HG02642 (cell line): ENCODE results near the gene HS6ST2.
"Not testable (repeated sequence)": the region's sequence is repeated elsewhere in the genome, so short reads cannot be mapped to it uniquely, and the experiment has no call there.

Source experiments
- ATAC-seq: cut with Tn5 transposase; IDR thresholded peaks from one replicate; pipeline ENCODE4 v1.9.1; 2021; ENCODE audit warnings: mild to moderate bottlenecking; ENCODE audit not compliant: unreplicated experiment, poor library complexity

Gene HS6ST2

DNA sequence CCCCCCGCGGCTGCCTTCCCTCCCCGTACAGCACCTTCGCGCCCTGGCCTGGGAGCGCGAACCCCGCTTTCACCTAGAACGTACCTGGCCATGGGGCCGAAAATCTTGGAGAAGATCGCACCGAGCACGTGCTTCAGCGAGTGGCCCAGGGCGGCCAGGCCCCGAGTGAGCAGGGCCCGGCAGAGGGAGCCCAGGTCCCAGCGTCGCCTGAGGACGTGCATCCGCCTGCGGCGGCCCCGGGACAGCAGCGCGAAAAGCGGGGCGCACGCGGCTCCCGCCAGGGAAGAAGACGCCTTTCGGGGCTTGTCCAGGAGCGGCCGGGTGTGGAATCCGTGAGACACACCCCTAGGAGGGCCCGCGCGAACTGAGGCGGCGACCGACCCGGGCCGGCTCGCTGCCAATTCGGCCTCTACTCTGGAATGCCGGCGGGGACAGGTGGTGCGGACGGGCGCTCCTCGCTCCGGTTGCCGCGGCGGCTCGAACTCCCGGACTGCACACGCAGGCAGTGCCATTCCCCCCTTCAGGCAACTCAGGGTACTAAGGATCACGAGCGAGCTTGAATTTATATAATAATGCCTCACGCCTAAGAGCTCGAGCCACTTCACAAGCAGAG is at the start of gene HS6ST2:
Gene HS6ST2, minus strand, starts transcription at position 539 of the 613 bp plus-strand sequence.
- ATAC-seq, result no peak

DNA sequence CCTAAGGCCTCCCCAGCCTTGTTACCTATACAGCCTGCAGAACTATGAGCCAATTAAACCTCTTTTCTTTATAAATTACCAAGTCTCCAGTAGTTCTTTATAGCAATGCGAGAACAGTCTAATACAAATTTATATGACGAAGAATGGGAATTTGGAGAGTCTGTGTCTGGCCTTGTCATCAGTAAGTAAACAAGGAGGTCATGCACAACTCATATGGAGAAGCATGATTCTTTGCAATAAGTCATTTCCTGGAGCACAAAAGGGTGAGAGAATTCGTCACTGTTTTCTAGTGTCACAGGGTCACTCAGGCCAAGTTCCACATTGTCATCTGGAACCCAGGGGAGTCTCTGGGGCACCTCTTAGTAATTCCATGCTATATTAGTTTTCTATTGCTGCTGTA is 49.0 kb upstream of the HS6ST2 start:
- no peak for ATAC-seq

DNA sequence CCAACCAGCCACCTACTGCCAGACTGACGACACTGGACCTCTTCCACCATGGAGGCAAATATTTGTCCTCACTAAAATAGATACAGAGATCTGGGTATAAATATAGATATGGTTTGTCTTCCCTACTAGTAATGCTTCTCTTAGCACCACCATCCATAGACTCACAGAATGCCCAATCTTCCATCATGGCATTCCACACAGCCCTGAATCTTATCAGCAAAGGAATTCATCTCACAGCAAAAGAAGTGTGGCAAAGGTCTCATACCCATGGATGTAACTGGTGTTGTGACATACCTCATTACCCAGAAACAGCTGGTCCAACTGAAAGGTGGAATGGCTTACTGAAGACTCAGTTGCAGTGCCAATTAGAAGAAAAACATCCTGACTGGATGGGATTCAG is 47.2 kb upstream of the HS6ST2 start:
- no peak for ATAC-seq

DNA sequence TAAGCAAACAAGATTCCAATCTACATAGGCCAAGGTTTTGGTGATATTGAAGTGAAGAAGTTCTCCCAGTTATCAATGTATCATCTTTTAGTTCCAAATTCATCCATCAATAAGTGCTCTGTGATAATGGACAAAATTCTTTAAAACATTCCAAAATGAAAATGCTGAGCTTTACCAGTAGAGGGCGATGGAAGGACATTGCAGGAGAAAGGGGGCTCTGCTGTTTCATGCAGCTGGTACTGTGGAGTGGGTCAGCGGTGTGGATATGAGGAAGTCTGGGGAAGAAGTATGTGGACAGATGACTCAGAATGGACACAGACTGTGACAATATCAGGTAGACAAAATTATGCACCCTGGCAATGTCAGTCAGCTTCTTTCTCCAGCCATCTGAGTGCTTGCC is 46.6 kb upstream of the HS6ST2 start:
- no peak for ATAC-seq

DNA sequence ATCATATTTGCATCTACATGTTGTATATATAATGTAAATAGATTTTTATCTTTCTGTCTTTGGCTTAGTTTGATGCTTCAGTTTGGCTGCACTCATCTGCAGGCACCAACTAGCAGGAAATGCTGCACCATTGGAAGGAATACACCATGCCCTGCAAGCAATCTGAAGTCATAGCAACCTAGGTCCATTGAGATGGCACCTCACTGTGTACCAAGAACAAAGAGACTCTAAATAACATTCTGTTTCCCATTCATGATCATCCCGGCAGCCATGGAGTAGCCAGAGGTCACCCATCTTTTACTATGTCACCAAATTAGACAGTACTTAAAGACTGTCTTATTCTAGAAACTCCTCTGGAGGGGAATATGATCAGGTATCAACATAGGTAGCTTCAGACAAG is 40.8 kb upstream of the HS6ST2 start:
- no peak for ATAC-seq

DNA sequence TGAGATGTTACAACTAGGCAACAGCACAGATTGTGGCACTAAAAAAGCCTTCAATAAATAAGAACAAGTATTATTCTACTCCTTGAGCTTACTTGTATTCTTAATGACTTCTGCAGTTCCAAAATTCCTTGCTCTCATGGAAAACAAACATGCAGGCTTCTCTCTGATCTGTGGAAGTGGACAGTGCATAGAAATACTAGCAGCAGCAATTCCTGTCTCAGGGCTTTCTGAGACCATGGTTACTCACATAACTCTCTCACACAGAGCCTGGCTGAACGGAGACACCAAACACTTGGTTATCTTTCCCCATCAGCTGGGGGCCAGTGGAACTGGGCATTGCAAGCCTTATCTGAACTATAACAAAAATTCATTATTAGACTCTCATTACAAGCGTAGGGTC is 32.4 kb upstream of the HS6ST2 start:
- no peak for ATAC-seq

DNA sequence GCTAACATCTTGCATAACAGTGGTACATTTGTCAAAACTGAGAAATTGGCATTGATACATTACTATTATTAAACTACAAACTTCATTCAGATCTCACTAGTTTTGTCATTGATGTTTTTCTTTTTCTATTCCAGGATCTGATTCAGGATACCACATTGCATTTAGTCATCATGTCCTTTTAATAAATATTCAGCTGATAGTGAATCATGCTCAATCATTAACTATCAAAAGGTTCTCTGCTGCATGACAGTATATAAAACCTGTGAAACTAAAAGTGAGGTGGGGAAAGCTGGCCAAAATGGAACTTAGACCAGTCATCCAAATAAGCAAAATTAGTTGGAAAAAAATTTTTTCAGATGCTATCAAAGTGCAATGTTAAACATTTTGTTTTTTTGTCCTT is 28.1 kb upstream of the HS6ST2 start:
- no peak for ATAC-seq

DNA sequence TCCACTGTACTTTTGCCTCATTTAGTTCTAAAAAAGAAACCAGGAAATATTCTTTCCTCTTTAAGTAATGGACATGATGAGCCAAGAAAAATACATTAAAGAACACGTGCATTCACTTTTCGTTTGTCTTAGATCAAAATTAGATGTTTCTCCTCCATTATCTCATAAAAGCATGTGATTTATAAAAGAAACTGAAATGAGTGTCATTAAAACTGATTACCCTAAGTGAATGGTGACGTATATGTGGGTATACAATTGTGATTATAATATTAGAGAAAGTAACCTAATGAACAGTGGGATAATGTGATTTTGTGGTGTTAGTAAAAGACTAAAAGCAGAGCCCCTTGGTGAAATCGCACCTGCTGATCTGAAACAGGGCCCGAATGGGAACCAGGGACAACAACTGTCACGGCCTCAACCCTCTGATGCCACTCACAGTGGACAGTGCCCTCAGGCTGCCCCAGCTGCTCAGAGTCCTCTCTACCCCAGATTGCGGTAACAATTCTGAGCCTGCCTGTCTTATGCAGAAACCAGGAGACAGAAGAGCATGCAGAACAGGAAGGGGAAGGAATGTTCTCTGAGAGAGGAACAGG is 25.7 kb upstream of the HS6ST2 start:
- ATAC-seq, result no peak

DNA sequence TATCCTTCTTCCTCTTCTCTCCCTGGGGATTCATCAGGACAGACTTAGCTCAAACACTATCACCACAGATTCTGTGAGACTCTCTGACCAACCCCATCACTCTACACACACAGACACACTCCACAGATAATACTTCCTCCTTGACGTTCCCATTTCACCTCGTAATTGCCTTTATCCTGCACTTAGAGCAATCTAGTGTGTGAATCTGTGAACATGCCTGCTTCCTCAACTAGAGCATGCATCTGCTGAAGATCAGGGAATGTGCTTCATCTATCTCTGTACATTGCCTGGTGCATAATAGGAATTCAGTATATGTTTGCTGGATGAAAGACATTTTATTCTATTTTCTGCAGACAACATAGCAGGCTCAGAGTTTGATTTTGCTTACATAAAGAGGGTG is 25.1 kb upstream of the HS6ST2 start:
- no peak for ATAC-seq

DNA sequence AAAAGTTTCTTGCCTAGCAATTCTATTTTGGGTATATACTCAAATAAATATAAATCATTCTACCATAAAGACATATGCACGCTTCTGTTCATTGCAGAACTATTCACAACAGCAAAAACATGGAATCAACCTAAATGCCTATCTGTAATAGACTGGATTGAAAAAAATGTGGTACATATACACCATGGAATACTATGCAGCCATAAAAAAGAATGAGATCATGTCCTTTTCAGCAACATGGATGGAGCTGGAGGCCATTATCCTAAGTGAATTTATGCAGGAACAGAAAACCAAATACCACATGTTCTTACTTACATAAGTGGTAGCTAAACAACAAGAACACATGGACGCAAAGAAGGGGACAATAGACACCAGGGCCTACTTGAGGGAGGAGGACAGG is 21.6 kb upstream of the HS6ST2 start:
- not testable (repeated sequence) for ATAC-seq

DNA sequence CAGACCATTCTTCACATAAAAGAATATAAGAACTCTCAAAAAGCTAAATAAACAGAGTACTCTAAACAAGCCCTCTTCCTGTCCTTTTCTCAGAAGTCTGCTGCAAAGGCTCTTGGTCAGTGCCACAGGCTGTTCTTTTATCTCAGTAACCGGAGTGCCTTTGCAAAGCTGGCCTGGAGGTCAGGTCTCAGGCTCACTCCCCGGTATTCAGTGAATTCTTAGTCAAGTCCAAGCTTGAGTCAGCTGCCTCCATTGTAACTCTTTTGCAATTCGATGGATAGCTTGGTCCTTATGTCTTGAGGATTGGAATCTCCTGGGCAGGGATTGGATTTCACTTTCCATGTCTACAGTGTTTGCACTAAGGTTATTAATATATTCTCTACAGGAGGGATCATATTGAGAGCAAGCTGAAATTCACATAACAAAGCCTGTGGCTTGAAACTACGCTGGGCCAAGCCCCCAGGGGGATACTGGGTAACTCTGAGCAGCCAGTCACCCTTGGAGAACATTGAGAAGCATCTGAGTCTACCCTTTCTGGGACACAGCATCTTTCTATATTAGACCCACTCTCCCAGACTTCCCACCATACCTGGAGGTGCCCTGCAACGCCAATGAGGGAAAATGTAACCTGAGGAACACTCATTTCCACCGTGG is 10.0 kb upstream of the HS6ST2 start:
- no peak for ATAC-seq

DNA sequence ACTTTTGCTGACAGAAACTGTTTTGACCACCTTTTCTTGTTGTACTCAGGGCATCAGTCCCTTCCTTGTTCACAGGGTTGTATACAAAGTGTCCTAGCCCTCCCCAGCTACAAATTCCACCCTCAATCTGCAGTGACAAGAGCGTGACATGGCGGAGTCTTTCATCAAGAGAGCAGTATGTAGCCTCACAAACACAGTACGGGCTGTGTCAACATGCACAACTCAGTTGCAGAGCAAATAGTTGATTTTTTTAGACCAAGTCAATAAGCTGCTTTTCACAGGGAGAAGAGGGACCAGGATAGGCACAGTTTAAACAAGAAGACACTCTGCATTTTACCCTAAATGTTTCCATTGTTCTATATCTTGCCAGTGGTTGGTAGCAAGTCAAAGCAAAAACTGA is 8.6 kb upstream of the HS6ST2 start:
- no peak for ATAC-seq

DNA sequence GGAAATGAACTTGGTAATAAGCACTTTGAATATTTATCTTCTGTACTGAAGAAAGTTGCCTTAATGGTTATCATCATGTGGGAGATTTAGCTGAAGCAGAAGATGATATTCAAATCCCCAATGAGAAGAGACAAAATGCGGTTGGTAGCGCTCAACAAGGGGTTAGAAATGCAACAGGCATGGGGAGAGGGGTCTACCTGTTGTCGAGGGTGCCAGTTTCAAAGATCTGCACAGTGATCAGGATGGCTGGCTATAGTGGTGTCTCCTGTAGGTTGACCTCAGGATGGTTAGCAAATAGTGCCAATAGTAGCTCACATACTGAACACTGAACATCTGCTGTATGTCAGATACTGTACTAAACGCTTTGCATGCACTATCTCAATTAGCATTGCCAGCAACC is 7.0 kb upstream of the HS6ST2 start:
- no peak for ATAC-seq

DNA sequence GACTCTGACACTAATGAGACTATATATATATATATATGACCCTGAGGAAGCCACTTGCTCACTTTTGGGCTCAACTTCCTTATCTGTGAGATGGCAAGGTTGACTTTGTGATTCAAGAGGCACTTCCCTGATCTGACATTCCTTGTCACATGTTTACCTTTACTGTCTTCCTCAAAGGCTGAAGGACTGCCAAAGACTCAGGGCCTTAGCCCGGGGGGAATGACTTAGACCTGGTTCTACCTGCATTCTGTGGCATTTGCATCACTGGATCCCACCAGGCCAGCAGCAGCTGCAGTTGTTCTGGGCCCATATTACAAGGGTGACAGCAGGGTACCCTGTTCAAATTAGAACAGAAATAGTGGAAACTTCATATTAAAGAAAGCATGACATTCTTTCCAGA is 3.1 kb upstream of the HS6ST2 start:
- ATAC-seq, result no peak

DNA sequence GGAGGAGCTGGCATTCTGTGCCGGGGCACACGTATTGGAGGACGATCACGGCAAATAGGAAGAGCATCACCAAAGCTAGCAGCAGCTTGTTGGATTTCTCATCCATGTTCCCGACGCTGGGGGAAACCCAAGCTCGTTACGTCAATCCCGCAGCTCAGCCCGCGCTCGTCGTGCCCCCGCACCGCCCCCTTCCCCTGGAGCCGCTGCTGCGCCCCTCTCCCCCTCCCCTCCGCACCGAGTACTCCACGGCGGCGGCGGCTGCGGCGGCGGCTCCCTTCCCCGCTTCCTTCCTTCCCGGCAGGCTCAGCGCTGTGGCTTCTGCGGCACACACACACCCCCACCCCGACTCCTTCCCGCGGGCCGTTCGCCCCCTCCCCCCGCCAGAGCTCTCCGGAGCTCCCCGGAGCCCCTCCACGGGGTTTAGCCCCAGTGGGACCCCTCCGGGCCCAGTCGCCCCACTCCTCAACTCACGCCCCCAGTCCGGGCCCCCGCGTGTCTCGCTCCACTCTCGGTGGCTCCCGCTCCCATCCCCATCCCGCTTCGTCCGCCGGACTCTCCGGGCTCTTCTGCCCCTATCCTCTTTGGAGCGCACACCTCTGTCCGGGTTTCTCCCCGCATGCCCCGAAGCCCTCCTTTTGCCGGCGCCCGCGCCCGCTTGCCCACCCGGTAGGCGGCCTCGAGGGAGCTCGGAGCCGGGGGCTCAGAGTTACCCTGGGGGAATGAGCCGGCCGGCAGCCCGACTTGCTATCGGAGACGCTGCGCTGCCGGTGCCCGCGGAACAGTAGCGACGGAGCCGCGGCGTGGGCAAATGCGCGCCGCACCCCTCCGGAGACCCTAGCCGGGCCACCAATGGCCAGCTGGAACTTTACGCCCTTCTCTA is 978 bp downstream of the HS6ST2 start:
- ATAC-seq, result no peak

DNA sequence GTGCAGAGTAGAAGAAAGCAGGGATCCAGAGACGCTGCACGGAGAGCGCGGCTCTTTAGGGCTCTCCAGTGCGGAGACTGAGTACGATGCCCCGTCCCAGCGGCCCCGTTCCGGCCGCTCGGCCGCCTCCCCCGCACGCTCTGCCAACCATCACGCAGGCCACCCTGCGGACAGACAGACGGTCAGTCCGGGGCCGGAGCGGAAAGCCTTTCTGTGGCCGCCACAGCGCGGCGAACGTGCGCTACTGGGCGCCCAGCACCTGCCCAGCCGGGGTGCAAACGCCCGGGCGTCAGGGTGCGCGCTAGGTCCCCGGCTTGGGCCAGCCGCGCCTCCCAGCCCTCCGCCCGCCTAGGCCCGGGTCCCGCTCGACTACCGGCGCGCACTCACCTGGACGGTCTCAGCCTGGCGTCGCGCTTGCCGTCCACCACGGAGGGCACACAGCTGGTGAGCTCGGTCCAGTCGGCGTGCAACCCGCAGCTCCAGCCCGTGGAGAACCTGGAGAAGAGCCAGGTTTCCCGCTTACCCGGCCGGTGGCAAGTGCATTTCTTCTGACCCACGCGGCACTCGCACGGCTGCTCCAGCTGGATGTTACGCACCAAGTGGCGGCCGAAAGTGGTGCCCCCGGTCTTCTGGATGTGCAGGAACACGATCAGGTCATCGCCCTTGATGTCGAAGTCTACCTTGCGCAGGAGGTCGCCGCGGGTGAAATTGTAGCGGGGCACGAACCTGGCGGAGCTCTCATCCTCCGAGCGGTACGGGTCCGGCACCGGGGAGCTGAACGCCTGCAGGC is 1.8 kb downstream of the HS6ST2 start:
- ATAC-seq, result no peak

DNA sequence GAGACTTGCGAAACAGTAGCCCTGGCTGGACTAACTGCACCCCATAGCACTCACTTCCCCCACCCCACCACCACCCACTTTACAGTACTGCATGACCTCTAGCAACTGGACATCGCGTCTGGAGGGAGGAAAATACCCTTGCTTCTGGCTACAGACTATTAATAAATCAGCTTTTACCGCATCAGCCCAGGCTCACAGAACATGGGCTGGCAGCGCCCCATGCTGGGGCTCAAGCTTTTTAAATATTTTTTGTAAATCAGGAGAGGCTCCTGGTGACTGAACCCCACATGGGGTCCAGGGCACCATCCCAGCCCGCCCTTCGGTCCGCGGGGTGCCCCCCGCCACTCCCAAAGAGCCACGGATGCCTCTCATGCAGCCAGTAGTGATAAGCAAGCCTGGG is 2.7 kb downstream of the HS6ST2 start:
- ATAC-seq, result no peak

DNA sequence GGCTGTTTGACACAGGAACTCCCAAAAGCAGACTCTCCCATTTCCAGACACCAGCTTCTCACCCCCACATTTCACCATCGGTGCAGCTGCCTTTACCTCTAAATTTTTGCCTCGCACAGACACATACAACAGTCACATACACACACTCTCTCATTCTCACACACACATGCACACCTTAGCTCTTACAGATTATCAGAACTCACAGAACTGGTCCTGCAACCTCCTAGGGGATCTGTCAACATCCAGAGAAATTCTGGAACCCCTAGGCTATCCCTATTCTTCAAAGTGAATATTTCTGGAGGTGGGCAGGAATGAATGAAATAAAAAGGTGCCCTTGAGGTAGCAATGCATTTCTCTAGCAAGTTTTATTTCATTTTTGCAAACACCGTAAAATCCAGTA is 4.1 kb downstream of the HS6ST2 start:
- ATAC-seq, result no peak

DNA sequence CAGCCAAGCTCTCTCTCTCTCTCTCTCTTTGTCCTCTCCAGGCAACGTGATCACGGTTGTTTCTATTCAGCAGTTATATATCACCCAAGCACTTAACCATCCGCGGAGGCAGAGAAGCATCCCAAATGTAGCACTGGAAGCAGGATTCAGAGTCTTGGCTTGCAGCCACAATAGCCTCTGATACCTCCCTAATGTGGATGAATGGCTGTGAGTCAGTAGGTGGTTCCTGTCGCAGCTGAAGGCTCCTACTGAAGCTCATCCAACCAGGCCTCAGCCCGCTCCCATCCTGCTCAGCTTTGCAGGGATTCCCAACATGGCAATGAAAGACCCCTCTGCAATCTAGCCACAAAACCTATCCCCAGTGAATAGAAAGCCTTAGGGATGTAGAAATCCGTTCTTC is 5.1 kb downstream of the HS6ST2 start:
- ATAC-seq, result no peak

DNA sequence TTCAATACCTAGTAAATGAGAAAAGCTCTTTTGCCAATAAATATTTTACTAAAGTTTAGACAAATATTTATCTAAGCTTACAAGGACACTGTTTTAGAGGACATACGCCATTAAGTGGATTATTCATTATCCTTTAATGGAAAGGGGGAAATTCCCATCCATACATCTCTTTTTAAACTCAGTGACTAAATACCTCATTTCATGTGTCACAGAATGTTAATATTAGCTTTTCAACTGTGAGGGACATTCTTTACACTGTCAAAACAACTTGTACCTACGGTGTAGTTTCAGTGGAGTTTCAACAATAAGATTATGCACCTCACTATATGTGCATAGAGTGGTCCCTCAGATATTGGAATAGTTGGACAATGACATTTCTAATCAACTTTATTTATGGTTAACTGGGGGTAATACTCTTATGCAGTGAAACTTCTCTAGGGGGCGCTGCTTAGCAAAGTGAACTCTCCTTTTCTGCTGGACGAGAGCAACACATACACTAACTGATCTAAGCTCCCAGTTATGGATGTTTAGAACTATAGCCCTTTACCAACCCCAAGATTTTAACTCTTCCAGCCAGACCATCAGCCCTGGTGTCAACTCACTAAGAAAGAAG is 9.7 kb downstream of the HS6ST2 start:
- ATAC-seq, result no peak
